ENCODE measurements around the gene ATP1B4. TPM values are rescaled to one million over a fixed set of nuclear protein-coding genes. Genes with fewer than 3 reads are reported as not detected.

Gene ATP1B4
- total RNA-seq, 1 donor from 2014 or later: 220 TPM

GRCh38 chrX:120367402-120368109 is 5.7 kb downstream of the ATP1B4 start:
- Histone ChIP-seq H3K27ac (ENCODE audit: low read depth, low read length) (peak overlapping the region; percentile 15), H3K36me3 (ENCODE audit: control insufficient read depth in 3 of 3, insufficient read depth in 3 of 3, low read length in 3 of 3) (peaks cover 0 to 8% (median 0%) of the 10 kb centered on the region in 3 donors), H3K9ac (ENCODE audit: low read depth in 1 of 3, low read length in 3 of 3) (no peak overlapping the region), H3K4me3 (ENCODE audit: low read length in 3 of 3) (no peak overlapping the region), H3K27me3 (ENCODE audit: control insufficient read depth in 3 of 3, insufficient read depth in 3 of 3, low read length in 3 of 3) (no peaks in the 10 kb centered on the region), H3K4me1 (ENCODE audit: control insufficient read depth in 3 of 3, insufficient read depth in 3 of 3, low read length in 3 of 3) (peaks cover 25 to 36% (median 28%) of the 10 kb centered on the region in 3 donors), H3K9me3 (ENCODE audit: control insufficient read depth in 3 of 3, low read length in 3 of 3) (no peaks in the 10 kb centered on the region)

DNA sequence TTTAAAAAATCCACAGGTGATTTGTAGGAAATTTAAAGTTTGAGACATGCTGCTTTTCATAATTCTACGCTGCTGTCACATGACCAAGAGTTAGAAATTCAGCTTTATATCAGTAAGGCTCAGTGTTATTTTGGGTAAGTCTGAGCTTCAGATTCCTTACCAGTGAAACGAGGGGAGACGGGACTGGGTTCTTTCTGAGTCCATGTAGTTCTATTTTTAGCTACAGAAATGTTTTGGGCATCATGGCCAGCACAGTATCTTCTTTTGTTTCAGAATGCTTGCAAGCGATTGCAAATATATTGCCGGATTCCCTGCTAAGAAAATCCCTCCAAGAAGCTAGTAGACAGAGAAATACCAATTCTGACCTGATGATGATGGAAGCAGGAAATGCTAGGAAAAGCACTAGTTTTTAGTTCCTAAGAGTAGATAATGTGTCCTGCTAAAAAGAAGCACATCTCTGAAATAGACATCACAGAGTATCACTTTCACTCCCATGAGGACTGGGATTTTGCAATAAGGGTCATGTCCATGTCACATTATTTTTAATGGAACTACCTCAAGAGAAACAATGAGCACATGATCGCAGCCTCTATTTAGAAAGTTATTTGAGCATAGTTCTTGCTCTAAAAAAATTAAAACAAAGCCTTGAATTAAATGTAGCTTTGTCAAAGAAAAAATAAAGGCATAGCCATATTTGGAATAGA is 10.9 kb downstream of the ATP1B4 start:
- peak overlapping the region; percentile 7 to 66 (median 43) for H3K9ac ChIP-seq (ENCODE audit: low read depth in 1 of 3, low read length in 3 of 3)
- H3K27me3 ChIP-seq (ENCODE audit: control insufficient read depth in 3 of 3, insufficient read depth in 3 of 3, low read length in 3 of 3): no peaks in the 10 kb centered on the region
- H3K4me3 ChIP-seq (ENCODE audit: low read length in 3 of 3): no peak overlapping the region
- H3K4me1 ChIP-seq (ENCODE audit: control insufficient read depth in 3 of 3, insufficient read depth in 3 of 3, low read length in 3 of 3): peaks cover 23 to 27% (median 24%) of the 10 kb centered on the region in 3 donors
- peak overlapping the region; percentile 71 for H3K27ac ChIP-seq (ENCODE audit: low read depth, low read length)
- peaks cover 0 to 2% (median 0%) of the 10 kb centered on the region in 3 donors for H3K36me3 ChIP-seq (ENCODE audit: control insufficient read depth in 3 of 3, insufficient read depth in 3 of 3, low read length in 3 of 3)
- H3K9me3 ChIP-seq (ENCODE audit: control insufficient read depth in 3 of 3, low read length in 3 of 3): no peaks in the 10 kb centered on the region

- Histone ChIP-seq H3K4me3 (ENCODE audit: low read length in 3 of 3) (no peak overlapping the region), H3K27me3 (ENCODE audit: control insufficient read depth in 3 of 3, insufficient read depth in 3 of 3, low read length in 3 of 3) (no peaks in the 10 kb centered on the region), H3K27ac (ENCODE audit: low read depth, low read length) (no peak overlapping the region), H3K4me1 (ENCODE audit: control insufficient read depth in 3 of 3, insufficient read depth in 3 of 3, low read length in 3 of 3) (peaks cover 9 to 15% (median 13%) of the 10 kb centered on the region in 3 donors), H3K36me3 (ENCODE audit: control insufficient read depth in 3 of 3, insufficient read depth in 3 of 3, low read length in 3 of 3) (peaks cover 0 to 5% (median 3%) of the 10 kb centered on the region in 3 donors), H3K9me3 (ENCODE audit: control insufficient read depth in 3 of 3, low read length in 3 of 3) (no peaks in the 10 kb centered on the region), H3K9ac (ENCODE audit: low read depth in 1 of 3, low read length in 3 of 3) (no peak overlapping the region)
Observed at GRCh38 chrX:120377179-120377578, 15.3 kb downstream of the ATP1B4 start.

DNA sequence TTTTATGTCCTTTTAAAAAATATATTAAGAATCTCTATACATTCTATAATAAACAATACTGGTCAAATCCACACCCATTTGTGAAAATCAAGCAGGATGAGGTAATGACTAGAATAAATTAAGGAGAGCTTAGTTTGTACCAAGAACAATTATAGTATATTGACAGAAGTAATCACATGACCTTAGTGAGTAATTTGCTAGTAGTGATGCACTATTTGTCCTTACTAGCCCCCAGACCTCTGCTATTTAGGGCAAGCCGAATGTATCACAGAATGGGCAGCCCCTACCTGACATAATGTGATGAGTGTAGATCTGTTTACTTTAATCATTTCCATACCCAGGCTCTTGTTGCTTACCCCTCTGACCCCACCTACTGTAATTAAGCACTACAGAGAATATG is 15.8 kb downstream of the ATP1B4 start:
- peaks cover 0 to 5% (median 3%) of the 10 kb centered on the region in 3 donors for H3K36me3 ChIP-seq (ENCODE audit: control insufficient read depth in 3 of 3, insufficient read depth in 3 of 3, low read length in 3 of 3)
- no peak overlapping the region for H3K4me3 ChIP-seq (ENCODE audit: low read length in 3 of 3)
- peaks cover 9 to 15% (median 13%) of the 10 kb centered on the region in 3 donors for H3K4me1 ChIP-seq (ENCODE audit: control insufficient read depth in 3 of 3, insufficient read depth in 3 of 3, low read length in 3 of 3)
- no peak overlapping the region for H3K9ac ChIP-seq (ENCODE audit: low read depth in 1 of 3, low read length in 3 of 3)
- H3K27ac ChIP-seq (ENCODE audit: low read depth, low read length): no peak overlapping the region
- no peaks in the 10 kb centered on the region for H3K27me3 ChIP-seq (ENCODE audit: control insufficient read depth in 3 of 3, insufficient read depth in 3 of 3, low read length in 3 of 3)
- H3K9me3 ChIP-seq (ENCODE audit: control insufficient read depth in 3 of 3, low read length in 3 of 3): no peaks in the 10 kb centered on the region

- H3K4me1 ChIP-seq (ENCODE audit: control insufficient read depth in 3 of 3, insufficient read depth in 3 of 3, low read length in 3 of 3): peaks cover 2 to 11% (median 9%) of the 10 kb centered on the region in 3 donors
- H3K9me3 ChIP-seq (ENCODE audit: control insufficient read depth in 3 of 3, low read length in 3 of 3): no peaks in the 10 kb centered on the region
- no peak overlapping the region for H3K27ac ChIP-seq (ENCODE audit: low read depth, low read length)
- H3K27me3 ChIP-seq (ENCODE audit: control insufficient read depth in 3 of 3, insufficient read depth in 3 of 3, low read length in 3 of 3): no peaks in the 10 kb centered on the region
- H3K36me3 ChIP-seq (ENCODE audit: control insufficient read depth in 3 of 3, insufficient read depth in 3 of 3, low read length in 3 of 3): peaks cover 0 to 5% (median 3%) of the 10 kb centered on the region in 3 donors
- no peak overlapping the region for H3K9ac ChIP-seq (ENCODE audit: low read depth in 1 of 3, low read length in 3 of 3)
- no peak overlapping the region for H3K4me3 ChIP-seq (ENCODE audit: low read length in 3 of 3)
Observed at GRCh38 chrX:120378570-120378969, 16.7 kb downstream of the ATP1B4 start.

- Histone ChIP-seq H3K27ac (ENCODE audit: low read depth, low read length) (no peak overlapping the region), H3K4me1 (ENCODE audit: control insufficient read depth in 3 of 3, insufficient read depth in 3 of 3, low read length in 3 of 3) (peaks cover 0 to 6% (median 4%) of the 10 kb centered on the region in 3 donors), H3K9ac (ENCODE audit: low read depth in 1 of 3, low read length in 3 of 3) (no peak overlapping the region), H3K9me3 (ENCODE audit: control insufficient read depth in 3 of 3, low read length in 3 of 3) (no peaks in the 10 kb centered on the region), H3K4me3 (ENCODE audit: low read length in 3 of 3) (no peak overlapping the region), H3K27me3 (ENCODE audit: control insufficient read depth in 3 of 3, insufficient read depth in 3 of 3, low read length in 3 of 3) (no peaks in the 10 kb centered on the region), H3K36me3 (ENCODE audit: control insufficient read depth in 3 of 3, insufficient read depth in 3 of 3, low read length in 3 of 3) (peaks cover 0 to 5% (median 3%) of the 10 kb centered on the region in 3 donors)
Observed at GRCh38 chrX:120379937-120380681, 18.2 kb downstream of the ATP1B4 start.

GRCh38 chrX:120380699-120381098 is 18.8 kb downstream of the ATP1B4 start:
- Histone ChIP-seq H3K4me1 (ENCODE audit: control insufficient read depth in 3 of 3, insufficient read depth in 3 of 3, low read length in 3 of 3) (peaks cover 0 to 4% (median 4%) of the 10 kb centered on the region in 3 donors), H3K36me3 (ENCODE audit: control insufficient read depth in 3 of 3, insufficient read depth in 3 of 3, low read length in 3 of 3) (peaks cover 0 to 5% (median 3%) of the 10 kb centered on the region in 3 donors), H3K27me3 (ENCODE audit: control insufficient read depth in 3 of 3, insufficient read depth in 3 of 3, low read length in 3 of 3) (no peaks in the 10 kb centered on the region), H3K27ac (ENCODE audit: low read depth, low read length) (no peak overlapping the region), H3K9me3 (ENCODE audit: control insufficient read depth in 3 of 3, low read length in 3 of 3) (no peaks in the 10 kb centered on the region), H3K9ac (ENCODE audit: low read depth in 1 of 3, low read length in 3 of 3) (no peak overlapping the region), H3K4me3 (ENCODE audit: low read length in 3 of 3) (no peak overlapping the region)

DNA sequence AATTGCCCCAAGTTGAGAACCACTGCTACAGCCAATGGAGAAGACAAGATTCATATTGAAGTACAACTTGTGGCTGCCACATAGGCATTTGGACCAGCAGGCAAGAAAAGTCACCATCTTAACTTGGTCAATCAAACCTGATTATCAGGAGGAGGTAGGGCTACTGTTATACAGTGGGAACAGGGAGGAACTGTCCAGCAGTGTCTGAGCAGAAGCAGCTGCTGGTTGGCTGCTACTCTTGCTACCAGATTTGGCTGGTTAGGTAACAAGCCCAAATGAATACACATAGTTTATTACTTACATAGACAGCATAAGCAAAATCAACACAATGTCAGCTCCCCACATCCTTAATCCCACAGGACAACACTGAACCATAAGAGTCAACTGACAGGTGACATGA is 39.4 kb downstream of the ATP1B4 start:
- Histone ChIP-seq H3K4me3 (ENCODE audit: low read length in 3 of 3) (no peak overlapping the region), H3K9me3 (ENCODE audit: control insufficient read depth in 3 of 3, low read length in 3 of 3) (no peaks in the 10 kb centered on the region), H3K27me3 (ENCODE audit: control insufficient read depth in 3 of 3, insufficient read depth in 3 of 3, low read length in 3 of 3) (no peaks in the 10 kb centered on the region), H3K36me3 (ENCODE audit: control insufficient read depth in 3 of 3, insufficient read depth in 3 of 3, low read length in 3 of 3) (no peaks in the 10 kb centered on the region), H3K9ac (ENCODE audit: low read depth in 1 of 3, low read length in 3 of 3) (no peak overlapping the region), H3K27ac (ENCODE audit: low read depth, low read length) (no peak overlapping the region), H3K4me1 (ENCODE audit: control insufficient read depth in 3 of 3, insufficient read depth in 3 of 3, low read length in 3 of 3) (peaks cover 0 to 3% (median 0%) of the 10 kb centered on the region in 3 donors)

DNA sequence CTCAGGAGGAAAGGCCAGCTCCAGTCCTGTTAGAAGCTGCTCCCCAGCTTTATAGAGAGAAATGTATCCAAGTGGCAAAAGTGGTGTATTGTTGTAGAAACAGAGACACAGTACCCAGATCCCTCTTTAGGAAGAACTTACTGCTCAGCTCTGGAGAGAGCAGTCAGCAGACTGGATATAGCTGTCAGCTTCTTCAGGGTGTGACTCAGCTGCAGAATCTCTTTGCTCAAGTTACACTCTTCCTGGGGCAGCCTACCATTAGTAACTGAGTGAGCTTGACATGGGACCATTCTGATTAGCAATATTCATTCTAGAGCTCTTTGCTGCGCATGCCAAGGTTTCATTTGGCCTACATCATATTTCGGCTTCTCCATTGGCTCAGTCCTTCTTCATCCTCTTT is 40.5 kb downstream of the ATP1B4 start:
- Histone ChIP-seq H3K9me3 (ENCODE audit: control insufficient read depth in 3 of 3, low read length in 3 of 3) (no peaks in the 10 kb centered on the region), H3K36me3 (ENCODE audit: control insufficient read depth in 3 of 3, insufficient read depth in 3 of 3, low read length in 3 of 3) (no peaks in the 10 kb centered on the region), H3K4me3 (ENCODE audit: low read length in 3 of 3) (no peak overlapping the region), H3K27ac (ENCODE audit: low read depth, low read length) (no peak overlapping the region), H3K9ac (ENCODE audit: low read depth in 1 of 3, low read length in 3 of 3) (no peak overlapping the region), H3K4me1 (ENCODE audit: control insufficient read depth in 3 of 3, insufficient read depth in 3 of 3, low read length in 3 of 3) (peaks cover 0 to 3% (median 0%) of the 10 kb centered on the region in 3 donors), H3K27me3 (ENCODE audit: control insufficient read depth in 3 of 3, insufficient read depth in 3 of 3, low read length in 3 of 3) (no peaks in the 10 kb centered on the region)

All from skeletal muscle tissue (tissue), 4 donors.